ENCODE data around the gene HSD11B1L. TPM values are rescaled to one million over a fixed set of nuclear protein-coding genes. Genes with fewer than 3 reads are reported as not detected.

The HSD11B1L gene
- total and polyA plus RNA-seq, 7 donors, result 4.5 to 15.6 (median 4.7) TPM

DNA sequence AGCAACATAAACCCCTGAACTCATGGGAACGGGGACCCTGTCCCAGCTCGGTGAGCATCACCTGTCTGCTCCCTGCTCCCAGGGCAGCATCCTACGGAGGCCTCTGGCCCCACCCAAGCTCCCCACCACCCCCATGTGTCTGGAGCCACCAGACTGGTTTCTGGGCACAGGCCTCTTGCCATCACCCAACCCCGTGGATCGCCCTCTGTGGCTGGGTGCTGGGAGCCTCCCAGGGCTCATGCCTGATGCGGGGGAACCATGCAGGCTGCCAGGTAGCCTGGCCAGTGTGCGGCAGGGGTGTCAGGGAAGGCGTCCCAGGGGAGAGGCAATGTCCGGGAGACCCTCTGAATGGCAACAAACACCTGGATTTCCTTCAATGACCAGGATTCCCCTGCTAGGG lies 3.2 kb upstream of the HSD11B1L start:
- H3K27me3 ChIP-seq (ENCODE audit: insufficient read depth in 3 of 3, low read length in 2 of 3), result no peaks in the 10 kb centered on the region
- no peaks in the 10 kb centered on the region for H3K9me3 ChIP-seq
- intact Hi-C loops (cut with DNase I), result loop anchor here in 1 of 2 donors (5.0 kb wide), 1 partner anchor 35 kb away; no protein-coding TSS in a partner anchor
- H3K4me1 ChIP-seq, result peaks cover 17% of the 10 kb centered on the region
- TF ChIP-seq, protein P1, sequence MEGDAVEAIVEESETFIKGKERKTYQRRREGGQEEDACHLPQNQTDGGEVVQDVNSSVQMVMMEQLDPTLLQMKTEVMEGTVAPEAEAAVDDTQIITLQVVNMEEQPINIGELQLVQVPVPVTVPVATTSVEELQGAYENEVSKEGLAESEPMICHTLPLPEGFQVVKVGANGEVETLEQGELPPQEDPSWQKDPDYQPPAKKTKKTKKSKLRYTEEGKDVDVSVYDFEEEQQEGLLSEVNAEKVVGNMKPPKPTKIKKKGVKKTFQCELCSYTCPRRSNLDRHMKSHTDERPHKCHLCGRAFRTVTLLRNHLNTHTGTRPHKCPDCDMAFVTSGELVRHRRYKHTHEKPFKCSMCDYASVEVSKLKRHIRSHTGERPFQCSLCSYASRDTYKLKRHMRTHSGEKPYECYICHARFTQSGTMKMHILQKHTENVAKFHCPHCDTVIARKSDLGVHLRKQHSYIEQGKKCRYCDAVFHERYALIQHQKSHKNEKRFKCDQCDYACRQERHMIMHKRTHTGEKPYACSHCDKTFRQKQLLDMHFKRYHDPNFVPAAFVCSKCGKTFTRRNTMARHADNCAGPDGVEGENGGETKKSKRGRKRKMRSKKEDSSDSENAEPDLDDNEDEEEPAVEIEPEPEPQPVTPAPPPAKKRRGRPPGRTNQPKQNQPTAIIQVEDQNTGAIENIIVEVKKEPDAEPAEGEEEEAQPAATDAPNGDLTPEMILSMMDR (IDR thresholded peaks at IDR 0.05), result no peak
- WGBS, 3 donors, result 75 to 84% (median 77%) methylated on average over 9 of the region's 9 CpGs
- H3K27ac ChIP-seq, result no peak overlapping the region
- H3K4me3 ChIP-seq, result no peak overlapping the region
- no peak for ATAC-seq
- H3K36me3 ChIP-seq (ENCODE audit: insufficient read depth in 1 of 2, low read depth in 1 of 2), result peaks cover 5 to 17% of the 10 kb centered on the region in 2 donors
- no peak for DNase-seq

GRCh38 chr19:5678071-5678718 lies 2.6 kb upstream of the HSD11B1L start:
- Histone ChIP-seq H3K9me3 (no peaks in the 10 kb centered on the region), H3K27me3 (ENCODE audit: insufficient read depth in 3 of 3, low read length in 2 of 3) (no peaks in the 10 kb centered on the region), H3K4me3 (no peak overlapping the region), H3K27ac (no peak overlapping the region), H3K4me1 (peaks cover 17% of the 10 kb centered on the region), H3K36me3 (ENCODE audit: insufficient read depth in 1 of 2, low read depth in 1 of 2) (peaks cover 5 to 17% of the 10 kb centered on the region in 2 donors)
- DNase-seq (no peak), ATAC-seq (no peak)
- TF ChIP-seq, protein P1 (IDR thresholded peaks at IDR 0.05), result no peak
- intact Hi-C loops (cut with DNase I), result loop anchor here in 1 of 2 donors (5.0 kb wide), 1 partner anchor 36 kb away; no protein-coding TSS in a partner anchor
- 83 to 85% (median 83%) methylated on average over 21 to 22 of the region's 22 CpGs for WGBS, 3 donors

GRCh38 chr19:5679289-5680083 lies 1.3 kb upstream of the HSD11B1L start:
- ATAC-seq (no peak), DNase-seq (no peak)
- Histone ChIP-seq H3K36me3 (ENCODE audit: insufficient read depth in 1 of 2, low read depth in 1 of 2) (peaks cover 5 to 17% of the 10 kb centered on the region in 2 donors), H3K4me3 (peak overlapping the region; percentile 83), H3K9me3 (no peaks in the 10 kb centered on the region), H3K27ac (peak overlapping the region; percentile 95), H3K4me1 (peaks cover 17% of the 10 kb centered on the region), H3K27me3 (ENCODE audit: insufficient read depth in 3 of 3, low read length in 2 of 3) (no peaks in the 10 kb centered on the region)
- intact Hi-C loops (cut with DNase I), result loop anchor here (5.0 to 10.0 kb wide), 3 partner anchors 37 to 695 kb away; partner anchors contain the start of genes ALKBH7 (in 1 of the 2), PSPN (in 1 of the 2), SAFB (in 1 of the 2) and SAFB2 (in 1 of the 2)
- TF ChIP-seq, protein P1 (IDR thresholded peaks at IDR 0.05), result no peak
- 22 to 28% (median 22%) methylated on average over 26 of the region's 26 CpGs for WGBS, 3 donors

DNA sequence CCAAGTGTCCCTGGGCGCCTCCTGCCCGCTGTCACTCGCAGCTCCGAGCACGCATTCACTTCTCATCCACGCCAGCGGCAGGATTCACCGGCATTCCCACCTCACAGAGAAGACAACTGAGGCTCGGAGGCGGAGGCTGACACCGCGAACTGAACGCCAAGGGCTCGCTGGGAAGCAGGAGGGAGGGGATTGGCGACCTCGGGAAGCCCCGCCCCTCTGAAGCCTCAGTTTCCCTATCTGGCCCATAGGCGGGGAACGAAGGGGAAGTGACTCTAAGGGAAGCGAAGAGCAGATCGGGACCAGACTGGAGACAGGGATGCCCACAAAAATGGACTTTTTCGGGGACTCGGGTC lies 767 bp upstream of the HSD11B1L start:
- TF ChIP-seq, protein P1 (IDR thresholded peaks at IDR 0.05), result no peak
- DNase-seq, result peak in 1 of 2 donors; percentile 81
- peaks cover 5 to 17% of the 10 kb centered on the region in 2 donors for H3K36me3 ChIP-seq (ENCODE audit: insufficient read depth in 1 of 2, low read depth in 1 of 2)
- H3K27ac ChIP-seq, result peak overlapping the region; percentile 95
- H3K4me3 ChIP-seq, result peak overlapping the region; percentile 83
- peaks cover 17% of the 10 kb centered on the region for H3K4me1 ChIP-seq
- WGBS, 3 donors, result 0 to 1% (median 0%) methylated on average over 23 of the region's 23 CpGs
- no peaks in the 10 kb centered on the region for H3K9me3 ChIP-seq
- no peaks in the 10 kb centered on the region for H3K27me3 ChIP-seq (ENCODE audit: insufficient read depth in 3 of 3, low read length in 2 of 3)
- peak; percentile 11 to 25 (median 20) for ATAC-seq
- intact Hi-C loops (cut with DNase I), result loop anchor here in 1 of 2 donors (10.0 kb wide), 2 partner anchors 55 to 695 kb away; partner anchors contain the start of genes ALKBH7, PSPN, SAFB and SAFB2

Measured in psoas muscle (tissue), 8 donors.